NCI-H524 treated with DMSO at 0.1 percent for 48 hours (cell line): ENCODE results near the gene CIROP.

Source experiments
- DNase-seq: peaks from one replicate; lab custom pipeline; 2025; lab: John Stamatoyannopoulos, UW

The CIROP gene

DNA sequence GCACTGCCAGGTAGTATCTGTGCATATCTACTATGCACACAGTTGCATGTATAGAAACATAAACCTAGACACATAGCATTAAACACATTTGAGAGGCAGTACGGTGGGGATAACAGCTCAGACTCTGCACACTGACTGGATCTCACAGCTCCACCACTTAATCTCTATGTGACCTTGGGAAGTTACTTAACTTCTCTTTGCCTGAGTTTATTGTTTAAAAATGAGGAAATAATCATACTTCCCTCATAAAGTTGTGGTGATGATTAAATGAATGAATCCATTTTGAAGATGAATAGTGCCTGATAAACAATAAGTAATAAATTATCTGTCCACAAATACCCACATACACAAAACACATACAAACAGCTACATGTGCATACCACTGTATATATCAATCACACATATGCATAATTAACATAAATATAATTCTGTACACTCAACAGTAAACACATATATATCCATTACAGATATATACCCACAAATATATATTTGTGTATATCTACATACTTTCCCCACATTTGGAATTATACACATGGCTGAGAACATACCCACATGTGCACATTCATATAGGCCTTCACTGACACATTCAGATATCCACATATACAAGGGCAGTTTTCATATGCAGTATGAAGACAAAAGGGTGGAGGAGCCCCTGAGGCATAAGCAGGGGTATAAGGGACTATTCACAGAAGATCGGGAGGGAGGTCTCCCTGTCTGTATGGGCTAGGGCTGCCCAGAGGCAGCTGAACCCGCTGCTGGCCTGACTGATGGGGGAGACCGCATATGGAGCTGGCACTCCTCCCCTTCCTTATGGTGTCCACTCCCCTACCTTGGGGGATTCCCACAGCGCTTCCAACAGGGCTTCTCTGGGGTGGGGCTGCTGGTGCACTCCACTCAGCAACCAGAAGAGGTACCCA, 53.4 kb downstream of the CIROP start:
- no peak for DNase-seq
